HG02973 (cell line): ENCODE results near the gene PARP15.
"Not testable (repeated sequence)": the region's sequence is repeated elsewhere in the genome, so short reads cannot be mapped to it uniquely, and the experiment has no call there.

ENCODE experiments used
- ATAC-seq: cut with Tn5 transposase; IDR thresholded peaks from one replicate; pipeline ENCODE4 v1.9.1; 2021; ENCODE audit warnings: moderate library complexity; ENCODE audit not compliant: unreplicated experiment

PARP15 gene

DNA sequence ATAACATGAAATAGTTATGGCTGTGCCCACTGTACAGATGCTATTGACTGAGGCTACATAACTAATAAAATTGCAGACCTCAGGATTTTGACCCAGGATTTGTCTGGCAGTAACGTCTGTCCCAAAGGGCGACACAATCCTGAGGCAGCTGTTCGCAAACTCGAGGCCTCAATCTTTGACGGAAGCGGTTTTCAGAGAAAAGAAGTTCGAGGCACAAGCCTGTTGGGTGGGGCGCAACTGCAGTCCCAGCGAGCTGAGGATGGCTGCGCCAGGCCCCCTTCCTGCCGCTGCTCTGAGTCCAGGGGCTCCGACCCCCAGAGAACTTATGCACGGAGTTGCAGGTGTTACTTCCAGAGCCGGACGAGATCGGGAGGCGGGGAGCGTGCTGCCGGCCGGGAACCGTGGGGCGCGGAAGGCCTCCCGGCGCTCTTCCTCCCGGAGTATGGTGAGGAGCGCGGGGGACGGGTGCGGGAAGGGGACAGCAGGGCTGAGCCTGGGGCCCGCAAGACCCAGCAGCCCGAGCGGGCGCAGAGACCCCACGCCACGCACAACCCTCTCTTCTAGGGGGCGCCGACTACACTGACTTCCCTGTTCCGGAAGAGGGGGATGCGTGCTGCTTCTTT lies at the start of gene PARP15:
Gene PARP15 (plus strand): TSS at position 242 of the 623 bp plus-strand sequence. CDS start 18 bp downstream, at position 260.
- no peak for ATAC-seq

GRCh38 chr3:122530164-122530563 lies 47.3 kb upstream of the PARP15 start:
- ATAC-seq: no peak

DNA sequence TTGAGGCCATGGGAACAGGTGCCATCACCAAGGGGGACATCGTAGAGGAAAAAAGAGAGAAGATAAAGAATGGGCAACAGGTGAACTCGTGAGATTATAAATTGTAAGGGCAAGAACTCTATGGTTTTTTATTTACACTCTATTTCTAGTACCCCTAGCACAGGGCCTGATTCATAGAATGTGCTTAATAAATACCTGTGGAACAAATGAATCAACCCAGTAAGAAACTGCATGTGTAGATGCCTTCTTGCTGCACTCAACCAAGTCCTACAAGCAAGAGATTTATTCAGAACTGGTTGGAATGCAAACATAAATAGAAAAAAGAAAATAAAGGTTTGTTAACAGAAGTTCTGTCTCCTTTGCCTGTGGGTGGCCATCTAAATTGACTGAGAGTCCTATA lies 44.0 kb upstream of the PARP15 start:
- ATAC-seq: no peak

DNA sequence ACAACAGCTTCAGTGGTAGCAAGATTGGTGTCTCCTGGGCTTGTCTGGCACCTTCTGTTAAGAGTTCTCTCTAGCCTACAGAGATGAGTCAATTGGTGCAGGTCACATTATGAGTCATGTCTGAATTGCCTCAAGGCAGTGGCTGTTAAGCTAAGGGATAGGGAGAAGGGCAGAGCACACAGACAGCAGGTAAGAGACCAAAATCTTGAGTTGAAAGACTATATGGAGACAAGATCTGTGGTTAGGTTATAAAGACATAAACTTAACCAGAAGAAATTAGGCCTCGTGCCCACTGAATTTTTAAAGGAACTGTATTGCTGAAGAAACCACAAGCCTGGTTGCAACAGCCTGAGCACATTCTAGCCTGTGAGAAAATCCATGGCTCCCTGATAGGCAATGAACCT lies 43.5 kb upstream of the PARP15 start:
- ATAC-seq: peak; percentile 100

DNA sequence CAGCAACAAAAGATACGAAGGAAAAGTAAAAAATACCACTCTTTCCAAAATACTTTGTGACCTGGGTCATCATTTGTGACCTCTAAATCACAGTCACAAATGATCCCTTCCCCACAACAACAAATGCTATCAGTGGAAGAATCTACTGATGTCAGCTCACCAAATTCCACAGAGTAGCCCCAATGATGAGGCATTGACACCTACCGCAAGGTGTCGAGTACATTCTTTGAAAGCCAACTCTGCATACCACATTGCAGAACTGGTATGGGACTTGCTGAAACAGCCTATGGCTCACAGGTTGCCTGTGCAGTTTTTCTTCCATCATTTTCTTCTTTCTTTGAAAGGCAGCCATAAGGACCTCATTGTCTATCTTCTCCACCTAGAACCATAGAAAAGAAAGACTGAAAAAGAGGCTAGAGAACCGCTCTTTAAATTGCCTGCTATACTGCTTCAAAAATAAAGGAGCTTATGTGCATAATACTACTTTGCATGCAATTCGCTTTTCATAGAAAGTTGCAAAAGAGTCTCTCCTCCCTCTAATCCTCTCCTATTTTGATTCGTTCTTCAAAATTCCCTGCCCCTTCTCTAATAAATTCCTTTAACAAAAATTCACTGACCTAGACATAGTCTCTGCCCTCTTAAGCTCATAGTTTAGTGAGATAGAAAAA lies 41.4 kb upstream of the PARP15 start:
- no peak for ATAC-seq

GRCh38 chr3:122536632-122537001 lies 40.8 kb upstream of the PARP15 start:
- no peak for ATAC-seq

- ATAC-seq: no peak
Observed at GRCh38 chr3:122538956-122539490, 38.4 kb upstream of the PARP15 start.

DNA sequence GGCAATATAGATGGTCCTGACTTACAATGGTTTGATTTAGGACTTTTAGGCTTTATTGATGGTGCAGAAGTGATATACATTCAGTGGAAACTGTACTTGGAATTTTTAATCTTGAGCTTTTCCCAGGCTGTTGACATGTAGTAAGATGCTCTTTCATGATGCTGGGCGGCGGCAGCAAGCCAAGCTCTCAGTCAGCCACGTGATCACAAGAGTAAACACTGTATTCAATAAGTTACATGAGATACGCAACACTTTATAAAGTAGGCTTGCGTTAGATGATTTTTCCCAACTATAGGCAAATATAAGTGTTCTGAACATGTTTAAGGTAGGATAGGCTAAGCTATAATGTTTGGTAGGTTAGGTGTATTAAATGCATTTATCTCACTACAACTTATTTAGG lies 31.3 kb upstream of the PARP15 start:
- no peak for ATAC-seq

GRCh38 chr3:122548076-122548475 lies 29.4 kb upstream of the PARP15 start:
- ATAC-seq: no peak

- ATAC-seq: no peak
Observed at GRCh38 chr3:122548619-122549018, 28.8 kb upstream of the PARP15 start.

DNA sequence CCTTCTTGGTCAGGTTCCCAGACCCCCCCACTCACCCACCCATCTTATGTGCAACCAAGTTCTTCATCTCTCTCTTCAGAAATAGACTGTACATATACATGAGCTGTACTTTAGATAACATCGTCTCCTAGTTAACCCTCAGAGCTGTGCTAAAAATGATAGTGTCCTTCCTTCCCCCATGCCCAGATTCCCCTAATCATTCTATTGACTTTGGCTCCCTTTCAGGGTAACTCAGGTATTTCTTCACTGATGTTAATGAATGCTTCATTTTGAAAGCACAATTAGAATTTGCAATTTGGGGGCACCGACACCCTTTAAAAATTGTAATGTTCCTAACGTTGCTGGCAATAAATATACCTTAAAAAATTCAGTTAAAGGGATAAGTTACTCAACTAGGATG lies 24.3 kb upstream of the PARP15 start:
- no peak for ATAC-seq

- ATAC-seq: no peak
Observed at GRCh38 chr3:122555275-122556071, 22.0 kb upstream of the PARP15 start.

GRCh38 chr3:122557356-122557755 lies 20.1 kb upstream of the PARP15 start:
- no peak for ATAC-seq

- no peak for ATAC-seq
Observed at GRCh38 chr3:122558605-122559004, 18.8 kb upstream of the PARP15 start.

GRCh38 chr3:122559906-122560305 lies 17.5 kb upstream of the PARP15 start:
- ATAC-seq: no peak

DNA sequence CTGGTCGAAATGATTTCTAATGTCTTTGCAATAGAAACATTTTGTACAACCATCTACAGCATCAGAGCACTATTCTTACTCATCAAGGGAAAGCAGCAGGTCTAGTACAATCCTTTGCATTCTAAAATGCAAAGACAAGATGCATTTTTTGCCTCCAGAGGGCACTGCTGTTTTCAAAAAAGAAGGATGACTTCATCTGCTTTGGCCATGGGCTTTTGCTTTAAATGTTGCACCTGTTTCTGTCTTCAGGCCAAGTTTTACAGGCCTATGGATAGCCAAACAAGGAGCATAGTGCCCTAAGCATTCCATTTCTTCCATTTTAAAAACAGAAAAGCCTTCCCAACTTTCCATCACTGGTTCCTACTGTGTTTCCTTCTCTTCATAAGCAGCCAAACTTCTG lies 16.8 kb upstream of the PARP15 start:
- no peak for ATAC-seq

DNA sequence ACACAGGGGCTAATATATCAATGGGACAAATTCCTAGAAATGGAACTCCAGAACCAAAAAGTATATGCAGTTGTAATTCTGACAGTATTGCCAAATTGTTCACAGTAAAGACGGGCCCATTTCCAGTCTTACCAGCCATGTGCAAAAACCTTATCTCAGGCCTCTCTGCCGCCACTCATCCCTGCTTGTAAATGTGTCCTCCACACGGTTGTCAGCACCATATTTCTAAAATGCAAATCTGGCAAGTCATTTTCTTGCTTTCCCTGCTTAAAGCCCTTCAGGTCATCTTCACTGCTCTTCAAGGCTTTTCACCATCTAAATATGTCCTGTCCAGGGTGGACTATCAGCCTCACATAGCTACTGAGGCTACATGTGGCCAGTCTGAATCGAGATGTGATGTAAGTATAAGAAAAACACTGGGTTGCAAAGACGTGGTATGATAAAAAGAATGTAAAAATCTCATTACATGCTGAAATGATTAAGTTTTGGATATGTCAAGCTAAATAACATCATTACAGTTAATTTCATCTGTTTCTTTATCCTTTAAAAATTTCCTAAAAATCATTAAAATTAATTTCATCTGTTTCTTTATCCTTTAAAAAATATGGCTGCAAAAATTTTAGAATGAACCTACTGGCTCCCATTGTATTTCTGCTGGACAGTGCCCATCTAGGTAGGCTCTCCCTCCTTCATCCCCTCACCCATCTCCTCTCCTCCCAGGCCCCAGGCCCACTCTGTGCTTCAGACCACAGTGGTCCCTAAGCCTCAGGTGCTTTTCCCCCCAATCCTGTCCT lies 14.3 kb upstream of the PARP15 start:
- no peak for ATAC-seq

- ATAC-seq: no peak
Observed at GRCh38 chr3:122563717-122564025, 13.8 kb upstream of the PARP15 start.

DNA sequence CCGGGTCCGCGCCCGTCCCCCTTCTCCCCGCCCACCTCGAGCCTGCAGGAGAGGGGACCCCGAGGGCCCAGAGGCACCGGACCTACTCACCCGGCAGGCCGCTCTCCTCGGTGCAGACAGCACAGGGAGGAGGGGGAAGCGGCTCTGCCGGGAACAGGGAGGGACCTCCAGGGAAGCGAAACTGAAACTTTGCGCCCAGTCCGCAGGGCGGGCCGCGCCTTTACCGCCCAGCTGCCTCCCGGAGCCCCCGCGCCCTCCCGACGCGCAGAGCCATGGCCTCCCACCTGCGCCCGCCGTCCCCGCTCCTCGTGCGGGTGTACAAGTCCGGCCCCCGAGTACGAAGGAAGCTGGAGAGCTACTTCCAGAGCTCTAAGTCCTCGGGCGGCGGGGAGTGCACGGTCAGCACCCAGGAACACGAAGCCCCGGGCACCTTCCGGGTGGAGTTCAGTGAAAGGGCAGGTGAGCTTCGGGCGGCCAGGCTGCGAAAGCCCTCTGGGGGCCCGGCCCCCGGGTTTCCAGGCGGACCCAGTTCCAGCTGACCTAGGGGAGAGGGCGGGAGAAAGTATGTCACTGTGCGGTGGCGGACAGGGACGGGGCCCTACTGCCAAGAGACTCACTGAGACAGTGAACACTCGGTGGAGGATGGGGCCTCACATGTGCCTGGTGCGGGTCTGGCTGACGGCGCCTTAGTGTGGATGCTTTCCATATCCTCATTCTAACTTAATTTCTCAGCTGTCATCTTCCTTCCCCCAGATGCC lies 13.1 kb upstream of the PARP15 start, which contains the start of the genes DTX3L and PARP9:
Gene DTX3L (plus strand): TSS at position 184 of the 758 bp plus-strand sequence. CDS start 89 bp downstream, at position 273.
Gene PARP9 (minus strand): TSS at position 146 of the 758 bp plus-strand sequence. CDS start 4,680 bp downstream, outside the sequence.
- ATAC-seq: peak; percentile 62

GRCh38 chr3:122568131-122568530 lies 9.3 kb upstream of the PARP15 start:
- ATAC-seq: not testable (repeated sequence)
